Activated CD4-positive, alpha-beta T cell treated with anti-CD3 and anti-CD28 coated beads, Interleukin-2, amount 10 ng/mL, durations not matched to agents 7 days and 5 days (primary cell): Measurements from ENCODE around the gene EFEMP2. TPM values are rescaled to one million over a fixed set of nuclear protein-coding genes. Genes with fewer than 3 reads are reported as not detected.

Experiments
- CTCF ChIA-PET: fragments of 350-600 bp; sonication (Branson Sonifier 250); formaldehyde crosslinking; loops from one replicate; lab custom pipeline; 2021; ENCODE audit warnings: antibody characterized with exemption; lab: Charles Lee
- POLR2A ChIA-PET: fragments of 350-600 bp; sonication (Branson Sonifier 250); formaldehyde crosslinking; loops from one replicate; lab custom pipeline; 2021; ENCODE audit warnings: antibody characterized with exemption; lab: Charles Lee
- DNase-seq: peaks from one replicate; pipeline ENCODE4 v3.0.0-alpha.2; 2020
- H3K27ac Mint-ChIP-seq: one replicate; pipeline ENCODE4 v1.8.0; 2021; ENCODE audit warnings: mild to moderate bottlenecking, moderate library complexity, mixed read lengths
- H3K27me3 Mint-ChIP-seq: one replicate; pipeline ENCODE4 v1.8.0; 2021; ENCODE audit warnings: mixed read lengths
- H3K36me3 Mint-ChIP-seq: one replicate; pipeline ENCODE4 v1.8.0; 2021; ENCODE audit warnings: low read depth, mixed read lengths
- H3K4me1 Mint-ChIP-seq: one replicate; pipeline ENCODE4 v1.8.0; 2021; ENCODE audit warnings: mixed read lengths
- H3K4me3 Mint-ChIP-seq: one replicate; pipeline ENCODE4 v1.8.0; 2021; ENCODE audit warnings: mild to moderate bottlenecking, moderate library complexity, mixed read lengths
- H3K9me3 Mint-ChIP-seq: one replicate; pipeline ENCODE4 v1.8.0; 2021; ENCODE audit warnings: mixed read lengths
- total RNA-seq, 2 experiments: library from RNA; stranded (reverse); gene quantifications; one replicate each; pipeline ENCODE4 v1.2.3, GENCODE V29; 2021

The EFEMP2 gene
- total RNA-seq, 2 experiments from 2014 or later: 9.0 to 9.7 TPM

DNA sequence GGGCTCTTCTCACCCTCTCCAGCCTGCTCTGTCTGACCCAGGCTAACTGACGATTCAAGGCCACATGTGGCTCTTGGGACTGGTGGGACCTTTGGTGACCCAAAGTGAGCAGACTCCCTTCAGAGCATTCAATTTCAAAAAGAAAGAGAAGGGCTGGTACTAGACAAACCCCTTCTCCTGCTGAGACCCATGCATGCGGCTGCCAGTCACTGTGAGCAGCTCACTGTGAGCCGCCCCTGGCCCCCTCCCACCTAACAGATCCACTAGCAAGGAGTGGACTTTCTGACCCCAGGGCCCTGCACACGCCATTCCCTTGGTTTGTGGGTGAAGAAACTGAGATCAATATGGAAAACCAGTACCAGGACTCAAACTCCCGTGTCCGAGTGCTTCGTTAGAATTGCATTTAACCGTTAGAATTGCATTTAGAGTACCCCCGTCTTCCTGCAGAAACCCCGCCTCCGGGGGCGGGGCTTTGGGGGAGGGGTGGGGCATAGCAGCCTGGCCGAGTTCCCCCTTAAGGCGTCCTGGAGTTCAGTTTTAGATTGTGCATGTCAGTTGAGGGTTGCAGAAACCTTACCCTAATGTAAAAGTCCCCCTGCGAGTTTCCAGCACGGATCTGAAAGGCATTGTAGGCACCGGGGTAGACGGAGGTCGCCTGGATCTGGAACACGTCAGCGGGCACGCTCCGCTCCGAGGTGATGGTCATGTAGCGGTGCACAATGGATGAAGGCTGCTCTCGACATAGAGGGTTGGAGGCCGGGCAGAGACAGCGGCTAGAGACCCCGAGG lies 5.1 kb downstream of the EFEMP2 start:
- Mint-ChIP-seq H3K27me3 (no peaks in the 10 kb centered on the region), H3K4me1 (peaks cover 33% of the 10 kb centered on the region), H3K27ac (peak overlapping the region; percentile 68), H3K9me3 (no peaks in the 10 kb centered on the region), H3K4me3 (no peak overlapping the region), H3K36me3 (peaks cover 31% of the 10 kb centered on the region)
- no peak for DNase-seq
- CTCF ChIA-PET: interaction anchor here (1.6 to 25.8 kb wide), 3 partner anchors 7 to 156 kb away, joined by 5 to 590 read pairs (median 86); partner anchors contain the start of genes CCDC85B, CFL1, CTSW and FIBP
- POLR2A ChIA-PET: no interaction called here

DNA sequence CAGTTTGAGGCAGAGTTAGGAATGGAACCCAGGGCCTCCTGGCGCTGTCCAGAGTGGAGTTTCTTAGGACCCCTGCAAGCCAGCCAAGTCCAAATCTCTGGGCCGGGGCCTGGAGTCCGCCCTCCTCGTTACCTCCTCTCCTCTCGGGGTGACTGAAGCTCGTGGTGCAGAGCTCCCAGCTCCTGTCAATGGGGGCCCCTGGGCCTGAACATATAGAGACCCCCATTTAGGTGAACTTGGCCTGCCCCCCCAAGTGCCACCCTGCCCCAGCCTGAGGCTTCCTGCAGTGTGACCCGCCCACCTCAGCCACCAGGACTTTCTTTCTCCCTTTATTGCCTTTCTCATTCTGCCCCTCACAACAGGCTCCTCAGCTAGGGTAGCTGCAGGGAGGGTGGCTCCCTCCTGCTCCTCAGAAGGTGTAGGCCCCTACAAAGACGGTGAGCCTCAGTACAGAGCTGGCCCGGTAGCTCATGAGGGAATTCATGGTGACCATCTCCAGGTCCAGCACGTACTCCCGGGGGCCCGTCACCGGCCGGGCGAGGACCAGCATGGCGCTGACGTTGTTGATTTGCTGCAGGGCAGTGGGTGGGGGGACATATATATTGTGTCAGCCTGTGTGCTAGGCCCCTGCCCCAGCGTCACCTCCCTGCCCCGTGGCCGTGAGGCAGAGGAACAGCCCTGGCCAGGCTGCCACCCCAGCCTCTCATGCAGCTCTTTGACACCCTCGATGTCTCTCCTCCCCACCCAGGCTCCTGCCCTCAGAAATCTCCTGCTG lies 5.9 kb downstream of the EFEMP2 start:
- ChIA-PET POLR2A (no interaction called here), CTCF (interaction anchor here (25.8 kb wide), 1 partner anchor 21 kb away, joined by 590 read pairs; the partner anchor contains the start of genes CCDC85B, CTSW and FIBP)
- no peak for DNase-seq
- Mint-ChIP-seq H3K4me3 (no peak overlapping the region), H3K27ac (peak overlapping the region; percentile 68), H3K9me3 (no peaks in the 10 kb centered on the region), H3K27me3 (no peaks in the 10 kb centered on the region), H3K36me3 (peaks cover 34% of the 10 kb centered on the region), H3K4me1 (peaks cover 35% of the 10 kb centered on the region)

DNA sequence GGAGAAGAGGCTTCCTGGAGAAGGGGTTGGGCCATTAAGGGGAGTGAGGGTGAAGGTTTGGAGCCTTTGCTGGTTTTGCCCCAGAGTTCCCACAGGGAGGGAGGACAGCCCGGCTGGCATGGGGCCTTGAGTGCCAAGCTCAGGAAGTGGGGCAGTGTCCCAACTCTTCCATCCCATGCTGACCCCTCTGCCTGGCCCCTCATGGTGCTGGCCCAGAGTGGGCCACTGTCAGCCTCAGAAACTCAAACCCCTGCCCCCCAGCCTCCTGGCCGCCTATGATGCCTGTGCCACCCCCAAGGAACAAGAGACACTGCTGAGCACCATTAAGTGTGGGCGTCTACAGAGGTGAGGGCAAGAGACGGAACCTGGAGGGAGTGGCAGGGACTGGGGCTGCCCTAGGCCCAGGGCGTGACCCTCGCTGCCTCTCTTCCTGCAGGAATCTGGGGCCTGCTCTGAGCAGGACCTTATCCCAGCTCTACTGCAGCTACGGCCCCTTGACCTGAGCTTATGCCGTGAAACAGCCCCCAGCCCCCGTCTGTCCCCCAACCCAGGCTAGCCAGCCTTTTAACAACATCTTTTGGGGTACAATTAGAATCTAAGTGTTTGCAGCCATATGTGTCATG lies 6.9 kb downstream of the EFEMP2 start:
- H3K36me3 Mint-ChIP-seq: peaks cover 40% of the 10 kb centered on the region

GRCh38 chr11:65864706-65865471 lies 7.7 kb downstream of the EFEMP2 start:
- Mint-ChIP-seq H3K4me3 (no peak overlapping the region), H3K27ac (no peak overlapping the region), H3K36me3 (peaks cover 41% of the 10 kb centered on the region), H3K27me3 (no peaks in the 10 kb centered on the region), H3K4me1 (peaks cover 29% of the 10 kb centered on the region), H3K9me3 (no peaks in the 10 kb centered on the region)
- ChIA-PET CTCF (interaction anchor here (1.7 to 25.8 kb wide), 2 partner anchors 9 to 23 kb away, joined by 4 to 590 read pairs; partner anchors contain the start of genes CCDC85B, CTSW and FIBP), POLR2A (no interaction called here)
- no peak for DNase-seq

More for the DNA sequence above, 6.9 kb downstream of the EFEMP2 start:
- ChIA-PET CTCF (interaction anchor here (1.7 to 25.8 kb wide), 2 partner anchors 8 to 22 kb away, joined by 4 to 590 read pairs; partner anchors contain the start of genes CCDC85B, CTSW and FIBP), POLR2A (no interaction called here)
- H3K4me3 Mint-ChIP-seq: no peak overlapping the region
- H3K27ac Mint-ChIP-seq: peak overlapping the region; percentile 13
- H3K27me3 Mint-ChIP-seq: no peaks in the 10 kb centered on the region
- no peaks in the 10 kb centered on the region for H3K9me3 Mint-ChIP-seq
- peaks cover 32% of the 10 kb centered on the region for H3K4me1 Mint-ChIP-seq
- DNase-seq: no peak

DNA sequence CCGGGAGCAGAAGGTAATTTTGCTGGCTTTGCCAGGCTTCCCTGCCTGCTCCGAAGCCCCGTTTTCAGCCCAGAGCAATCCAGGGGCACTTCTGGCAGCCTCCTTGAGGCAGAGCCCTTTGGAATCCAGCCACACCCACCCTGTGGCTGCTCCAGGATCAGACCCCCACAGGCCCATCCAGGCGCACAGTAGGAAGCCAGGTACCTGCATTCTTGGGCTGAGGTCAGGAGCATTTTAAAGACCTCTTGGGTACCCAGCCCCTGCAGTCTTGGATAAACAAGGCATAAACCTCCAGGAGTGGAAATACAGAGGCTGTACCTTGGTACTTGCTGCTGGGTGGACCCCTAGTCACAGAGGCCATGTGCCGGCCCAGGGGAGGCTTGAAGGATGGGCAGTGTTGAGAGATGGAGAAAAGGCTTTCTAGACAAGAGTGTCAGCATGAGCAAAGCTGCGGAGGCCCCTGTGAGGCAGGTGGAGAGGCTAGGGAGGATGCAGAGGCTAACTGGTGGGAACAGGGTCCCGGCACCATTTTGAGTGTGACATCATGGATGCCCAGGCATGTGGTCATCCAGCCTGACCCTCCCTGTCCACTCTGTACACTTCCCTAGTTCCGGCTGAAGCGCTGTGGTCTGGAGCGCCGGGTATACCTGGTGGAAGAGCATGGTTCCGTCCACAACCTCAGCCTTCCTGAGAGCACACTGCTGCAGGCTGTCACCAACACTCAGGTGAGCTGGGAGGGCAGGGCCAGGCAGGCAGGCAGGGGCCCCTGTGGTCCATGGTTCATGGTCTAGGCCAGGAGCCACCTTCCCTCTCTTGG lies 8.5 kb downstream of the EFEMP2 start:
- H3K27ac Mint-ChIP-seq: no peak overlapping the region
- H3K27me3 Mint-ChIP-seq: no peaks in the 10 kb centered on the region
- H3K9me3 Mint-ChIP-seq: no peaks in the 10 kb centered on the region
- CTCF ChIA-PET: interaction anchor here (1.7 to 25.8 kb wide), 3 partner anchors 10 to 23 kb away, joined by 4 to 590 read pairs (median 50); partner anchors contain the start of genes CCDC85B, CTSW and FIBP
- peaks cover 28% of the 10 kb centered on the region for H3K4me1 Mint-ChIP-seq
- H3K4me3 Mint-ChIP-seq: no peak overlapping the region
- POLR2A ChIA-PET: no interaction called here
- peaks cover 41% of the 10 kb centered on the region for H3K36me3 Mint-ChIP-seq
- no peak for DNase-seq

GRCh38 chr11:65862941-65863888 lies 9.4 kb downstream of the EFEMP2 start:
- H3K9me3 Mint-ChIP-seq: no peaks in the 10 kb centered on the region
- H3K27me3 Mint-ChIP-seq: no peaks in the 10 kb centered on the region
- H3K4me3 Mint-ChIP-seq: peak overlapping the region; percentile 44
- peaks cover 30% of the 10 kb centered on the region for H3K4me1 Mint-ChIP-seq
- POLR2A ChIA-PET: no interaction called here
- no peak for DNase-seq
- CTCF ChIA-PET: interaction anchor here (0.7 to 25.8 kb wide), 5 partner anchors 7 to 151 kb away, joined by 3 to 590 read pairs (median 50); partner anchors contain the start of genes CCDC85B, CTSW, FIBP and KAT5
- H3K27ac Mint-ChIP-seq: peak overlapping the region; percentile 68
- H3K36me3 Mint-ChIP-seq: peaks cover 41% of the 10 kb centered on the region

GRCh38 chr11:65862191-65862735 lies 10.3 kb downstream of the EFEMP2 start:
- H3K27ac Mint-ChIP-seq: peak overlapping the region; percentile 68
- ChIA-PET CTCF (interaction anchor here (0.7 to 25.8 kb wide), 6 partner anchors 8 to 150 kb away, joined by 3 to 590 read pairs (median 28); partner anchors contain the start of genes CCDC85B, CTSW, FIBP and KAT5), POLR2A (no interaction called here)
- peaks cover 37% of the 10 kb centered on the region for H3K36me3 Mint-ChIP-seq
- H3K4me3 Mint-ChIP-seq: peak overlapping the region; percentile 97
- H3K9me3 Mint-ChIP-seq: no peaks in the 10 kb centered on the region
- H3K27me3 Mint-ChIP-seq: no peaks in the 10 kb centered on the region
- H3K4me1 Mint-ChIP-seq: peaks cover 31% of the 10 kb centered on the region
- DNase-seq: no peak

DNA sequence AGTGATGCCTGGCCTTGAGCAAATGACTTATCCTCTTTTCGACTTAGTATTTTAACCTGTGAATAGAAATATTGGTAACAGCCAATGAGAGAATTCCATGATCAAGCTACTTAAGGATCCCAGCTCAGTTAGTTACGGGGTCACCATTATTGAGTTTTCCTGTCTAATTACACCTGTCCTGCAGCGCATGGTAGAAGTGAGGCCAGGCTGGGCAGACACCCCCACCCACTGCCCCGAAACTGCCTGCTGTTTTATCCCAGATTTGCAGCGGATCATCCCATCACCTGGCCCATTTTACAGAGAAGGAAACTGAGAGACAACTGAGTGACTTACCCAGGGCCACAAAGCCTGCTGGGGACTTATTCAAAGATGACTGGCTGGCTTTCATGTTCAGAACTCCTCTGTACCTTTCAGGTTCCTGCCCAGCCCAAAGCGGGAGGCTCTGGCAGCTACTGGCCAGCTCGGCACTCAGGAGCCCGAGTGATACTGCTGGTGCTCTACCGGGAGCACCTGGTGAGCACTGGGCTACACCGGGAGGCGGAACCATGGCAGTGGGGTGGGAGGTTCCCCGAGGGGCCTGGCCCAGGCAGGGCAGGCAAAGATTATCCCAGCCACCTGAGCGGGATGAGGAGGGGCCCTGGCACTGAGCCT lies 10.9 kb downstream of the EFEMP2 start:
- H3K4me1 Mint-ChIP-seq: peaks cover 33% of the 10 kb centered on the region
- H3K9me3 Mint-ChIP-seq: no peaks in the 10 kb centered on the region
- peaks cover 37% of the 10 kb centered on the region for H3K36me3 Mint-ChIP-seq
- peak overlapping the region; percentile 97 for H3K4me3 Mint-ChIP-seq
- H3K27ac Mint-ChIP-seq: peak overlapping the region; percentile 99
- CTCF ChIA-PET: interaction anchor here (0.9 to 25.8 kb wide), 8 partner anchors 8 to 150 kb away, joined by 3 to 590 read pairs (median 22); partner anchors contain the start of genes AP5B1, CCDC85B, CTSW and FIBP
- no peak for DNase-seq
- no peaks in the 10 kb centered on the region for H3K27me3 Mint-ChIP-seq
- POLR2A ChIA-PET: no interaction called here

DNA sequence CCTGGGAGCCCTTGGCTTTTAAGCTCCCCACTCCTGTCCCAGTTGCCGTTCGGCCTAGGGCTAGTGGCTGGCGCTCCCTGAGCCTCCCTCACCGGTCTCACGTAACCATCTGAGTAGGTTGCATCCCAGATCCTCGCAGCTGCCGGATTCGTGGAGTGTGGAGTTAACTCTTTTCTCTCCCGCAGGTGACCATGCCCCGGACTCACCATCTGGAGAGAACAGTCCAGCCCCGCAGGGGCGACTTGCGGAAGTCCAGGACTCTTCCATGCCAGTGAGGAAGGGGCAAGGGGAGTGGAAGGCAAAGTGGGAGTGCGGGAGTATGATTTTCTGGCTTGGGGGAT lies 11.5 kb downstream of the EFEMP2 start:
- Mint-ChIP-seq H3K4me3 (peak overlapping the region; percentile 97), H3K36me3 (peaks cover 42% of the 10 kb centered on the region), H3K4me1 (peaks cover 38% of the 10 kb centered on the region), H3K27ac (peak overlapping the region; percentile 99), H3K27me3 (no peaks in the 10 kb centered on the region), H3K9me3 (no peaks in the 10 kb centered on the region)
- POLR2A ChIA-PET: interaction anchor here (0.7 kb wide), 1 partner anchor 180 kb away, joined by 3 read pairs; no protein-coding TSS in a partner anchor
- no peak for DNase-seq
- CTCF ChIA-PET: interaction anchor here (0.9 to 25.8 kb wide), 10 partner anchors 9 to 290 kb away, joined by 3 to 590 read pairs (median 15); partner anchors contain the start of genes AP5B1, BANF1, CCDC85B and CTSW
